Small intestine (tissue), 4 donors: ENCODE data around the gene PCDHA13. TPM values are rescaled to one million over a fixed set of nuclear protein-coding genes. Genes with fewer than 3 reads are reported as not detected.

Source experiments
- polyA plus RNA-seq, 4 donors: library from polyadenylated mRNA; stranded (reverse) in 3 of 4; unstranded in 1 of 4; fragments of 200-250 nt in 3 of 4; fragments of 120-200 nt in 1 of 4; gene quantifications; one replicate each; pipeline versions ENCODE4 v1.2.1 to v1.2.3, GENCODE V29; 2013
- donor health status: healthy with polysubstance abuse.
- donor health status: Bipolar disorder and iron deficiency.
- donor health status: healthy.

PCDHA13 gene
- polyA plus RNA-seq, 4 donors: 0.03 to 0.06 TPM; not detected in 2

Other genes starting within 250 kb of the PCDHA13 start
- 10 to 100 TPM in 1 of 4 donors, 1 to 10 TPM in 3; 3.1 to 30.3 (median 8.5) TPM for gene CD14, start 248.9 kb upstream of the PCDHA13 start, polyA plus RNA-seq
- gene TMCO6, start 242.7 kb upstream of the PCDHA13 start, polyA plus RNA-seq: 10 to 100 TPM in 2 of 4 donors, 1 to 10 TPM in 2; 5.4 to 21.3 (median 9.9) TPM
- 100 to 1,000 TPM in 3 of 4 donors, 10 to 100 TPM in 1; 86.0 to 414 (median 240) TPM for gene NDUFA2, start 234.5 kb upstream of the PCDHA13 start, polyA plus RNA-seq
- gene IK, start 234.3 kb upstream of the PCDHA13 start, polyA plus RNA-seq: 10 to 100 TPM; 60.0 to 96.6 (median 66.8) TPM
- gene WDR55, start 217.2 kb upstream of the PCDHA13 start, polyA plus RNA-seq: 10 to 100 TPM; 20.3 to 28.9 (median 22.4) TPM
- gene DND1, start 208.5 kb upstream of the PCDHA13 start, polyA plus RNA-seq: 1 to 10 TPM in 3 of 4 donors, under 1 TPM in 1; 0.16 to 3.1 (median 1.9) TPM
- gene HARS1, start 190.8 kb upstream of the PCDHA13 start, polyA plus RNA-seq: 10 to 100 TPM; 35.3 to 47.0 (median 40.7) TPM
- gene HARS2, start 190.7 kb upstream of the PCDHA13 start, polyA plus RNA-seq: 10 to 100 TPM; 21.8 to 38.0 (median 23.2) TPM
- gene ZMAT2, start 181.7 kb upstream of the PCDHA13 start, polyA plus RNA-seq: 10 to 100 TPM; 50.3 to 79.2 (median 61.8) TPM
- gene PCDHA1, start 96.0 kb upstream of the PCDHA13 start, polyA plus RNA-seq: under 1 TPM in 2 of 4 donors, not detected in 2; 0.06 to 0.43 TPM
- under 1 TPM in 2 of 4 donors, not detected in 2; 0.06 to 0.07 TPM for gene PCDHA2, start 87.3 kb upstream of the PCDHA13 start, polyA plus RNA-seq
- under 1 TPM in 2 of 4 donors, not detected in 2; 0.10 to 0.28 TPM for gene PCDHA3, start 81.1 kb upstream of the PCDHA13 start, polyA plus RNA-seq
- gene PCDHA4, start 75.1 kb upstream of the PCDHA13 start, polyA plus RNA-seq: under 1 TPM in 2 of 4 donors, not detected in 2; 0.19 to 0.57 TPM
- under 1 TPM in 2 of 4 donors, not detected in 2; 0.07 to 0.19 TPM for gene PCDHA5, start 60.5 kb upstream of the PCDHA13 start, polyA plus RNA-seq
- gene PCDHA6, start 54.2 kb upstream of the PCDHA13 start, polyA plus RNA-seq: under 1 TPM in 2 of 4 donors, not detected in 2; 0.12 to 0.27 TPM
- under 1 TPM in 2 of 4 donors, not detected in 2; 0.06 to 0.07 TPM for gene PCDHA7, start 47.9 kb upstream of the PCDHA13 start, polyA plus RNA-seq
- under 1 TPM in 2 of 4 donors, not detected in 2; 0.04 to 0.06 TPM for gene PCDHA8, start 40.9 kb upstream of the PCDHA13 start, polyA plus RNA-seq
- gene PCDHA9, start 33.7 kb upstream of the PCDHA13 start, polyA plus RNA-seq: under 1 TPM in 2 of 4 donors, not detected in 2; 0.01 to 0.06 TPM
- under 1 TPM in 2 of 4 donors, not detected in 2; 0.04 to 0.13 TPM for gene PCDHA10, start 26.2 kb upstream of the PCDHA13 start, polyA plus RNA-seq
- under 1 TPM in 2 of 4 donors, not detected in 2; 0.09 to 0.21 TPM for gene PCDHA11, start 13.2 kb upstream of the PCDHA13 start, polyA plus RNA-seq
- gene PCDHA12, start 6.8 kb upstream of the PCDHA13 start, polyA plus RNA-seq: under 1 TPM in 2 of 4 donors, not detected in 2; 0.01 to 0.03 TPM
- gene PCDHAC1, start 44.2 kb downstream of the PCDHA13 start, polyA plus RNA-seq: under 1 TPM in 2 of 4 donors, not detected in 2; 0.10 to 0.27 TPM
- gene PCDHAC2, start 84.4 kb downstream of the PCDHA13 start, polyA plus RNA-seq: under 1 TPM in 2 of 4 donors, not detected in 2; 0.22 to 0.72 TPM
- under 1 TPM in 2 of 4 donors, not detected in 2; 0.03 to 0.04 TPM for gene PCDHB1, start 169.2 kb downstream of the PCDHA13 start, polyA plus RNA-seq
- under 1 TPM in 3 of 4 donors, not detected in 1; 0.27 to 0.98 (median 0.72) TPM for gene PCDHB2, start 212.5 kb downstream of the PCDHA13 start, polyA plus RNA-seq
- under 1 TPM in 2 of 4 donors, not detected in 2; 0.31 to 0.68 TPM for gene PCDHB3, start 218.3 kb downstream of the PCDHA13 start, polyA plus RNA-seq
- under 1 TPM in 2 of 4 donors, not detected in 2; 0.64 to 0.96 TPM for gene PCDHB4, start 239.7 kb downstream of the PCDHA13 start, polyA plus RNA-seq